GM19025 (cell line): ENCODE data around the gene VAPA.

Experiments
- ATAC-seq: cut with Tn5 transposase; IDR thresholded peaks from one replicate; pipeline ENCODE4 v1.9.1; 2021; ENCODE audit warnings: mild to moderate bottlenecking, low read depth, moderate library complexity; ENCODE audit not compliant: unreplicated experiment

The VAPA gene

GRCh38 chr18:9968081-9968848, 54.4 kb downstream of the VAPA start:
- ATAC-seq, result no peak

GRCh38 chr18:9969247-9969646, 55.4 kb downstream of the VAPA start:
- no peak for ATAC-seq

- ATAC-seq, result no peak
Observed at GRCh38 chr18:9971313-9971920, 57.6 kb downstream of the VAPA start.

- no peak for ATAC-seq
Observed at GRCh38 chr18:9973470-9973869, 59.7 kb downstream of the VAPA start.

GRCh38 chr18:9974279-9974915, 60.6 kb downstream of the VAPA start:
- no peak for ATAC-seq

- no peak for ATAC-seq
Observed at GRCh38 chr18:9975658-9976057, 61.8 kb downstream of the VAPA start.

- no peak for ATAC-seq
Observed at GRCh38 chr18:9982711-9983110, 68.9 kb downstream of the VAPA start.

GRCh38 chr18:9984080-9984479, 70.3 kb downstream of the VAPA start:
- no peak for ATAC-seq

- no peak for ATAC-seq
Observed at GRCh38 chr18:9985641-9986040, 71.8 kb downstream of the VAPA start.

- no peak for ATAC-seq
Observed at GRCh38 chr18:9986156-9986930, 72.5 kb downstream of the VAPA start.

GRCh38 chr18:9987345-9987744, 73.5 kb downstream of the VAPA start:
- ATAC-seq, result no peak

GRCh38 chr18:9987931-9988330, 74.1 kb downstream of the VAPA start:
- no peak for ATAC-seq

GRCh38 chr18:9988665-9989064, 74.8 kb downstream of the VAPA start:
- ATAC-seq, result no peak

GRCh38 chr18:9989481-9989880, 75.7 kb downstream of the VAPA start:
- ATAC-seq, result no peak

- ATAC-seq, result no peak
Observed at GRCh38 chr18:9991011-9992000, 77.5 kb downstream of the VAPA start.

GRCh38 chr18:9992300-9992972, 78.6 kb downstream of the VAPA start:
- ATAC-seq, result no peak

GRCh38 chr18:9992973-9993520, 79.2 kb downstream of the VAPA start:
- no peak for ATAC-seq

- no peak for ATAC-seq
Observed at GRCh38 chr18:9993521-9994025, 79.8 kb downstream of the VAPA start.
